ENCODE results near the gene POLE.

Gene POLE

GRCh38 chr12:132579744-132580143, 107.4 kb downstream of the POLE start:
- no peak overlapping the region for H3K4me3 ChIP-seq (ENCODE audit: low read length)
- H3K9ac ChIP-seq (ENCODE audit: low read length): no peak overlapping the region
- peaks cover 35% of the 10 kb centered on the region for H3K36me3 ChIP-seq (replicated peaks; ENCODE audit: low read depth, low read length)
- no peaks in the 10 kb centered on the region for H3K79me2 ChIP-seq (ENCODE audit: low read length)
- no peaks in the 10 kb centered on the region for H3K27me3 ChIP-seq (ENCODE audit: low read depth, low read length)
- peaks cover 18% of the 10 kb centered on the region for H3K4me1 ChIP-seq (ENCODE audit: low read length)
- no peaks in the 10 kb centered on the region for H3K9me3 ChIP-seq (ENCODE audit: insufficient read depth, low read length)
- no peak overlapping the region for H2AFZ ChIP-seq (ENCODE audit: low read depth, low read length)
- no peak overlapping the region for H3K27ac ChIP-seq (ENCODE audit: low read length)
- no peaks in the 10 kb centered on the region for H4K20me1 ChIP-seq (ENCODE audit: insufficient read depth, low read length)
- no peak overlapping the region for H3K4me2 ChIP-seq (ENCODE audit: low read length)
- TF ChIP-seq EZH2phosphoT487 (IDR thresholded peaks at IDR 0.05; ENCODE audit: low read depth): no peak
- TF ChIP-seq CTCF (IDR thresholded peaks at IDR 0.05; ENCODE audit: low read depth, low read length): no peak

DNA sequence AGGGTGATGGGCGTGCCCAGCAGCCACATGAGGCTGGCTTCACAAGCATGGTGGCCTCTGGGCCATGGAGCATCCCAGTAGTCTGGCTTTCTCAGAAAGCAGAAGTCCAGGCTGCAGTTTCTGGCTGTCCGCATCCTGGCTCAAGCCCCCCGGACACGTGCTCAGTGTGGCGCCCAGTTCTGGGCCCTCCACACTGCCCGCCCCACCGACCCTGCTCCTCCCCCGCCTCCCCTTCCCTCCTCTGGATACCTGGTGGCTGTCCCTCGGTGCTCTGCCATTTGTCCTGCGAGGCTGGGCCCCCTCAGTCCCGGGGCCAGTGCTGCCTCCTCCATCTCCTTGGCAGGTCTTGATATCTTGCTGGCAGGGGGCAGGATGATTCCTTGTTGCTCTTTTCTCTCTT, 108.3 kb downstream of the POLE start:
- H3K27ac ChIP-seq (ENCODE audit: low read length): no peak overlapping the region
- no peak overlapping the region for H3K4me3 ChIP-seq (ENCODE audit: low read length)
- H4K20me1 ChIP-seq (ENCODE audit: insufficient read depth, low read length): no peaks in the 10 kb centered on the region
- no peak overlapping the region for H3K4me2 ChIP-seq (ENCODE audit: low read length)
- no peaks in the 10 kb centered on the region for H3K9me3 ChIP-seq (ENCODE audit: insufficient read depth, low read length)
- TF ChIP-seq EZH2phosphoT487 (IDR thresholded peaks at IDR 0.05; ENCODE audit: low read depth): no peak
- TF ChIP-seq CTCF (IDR thresholded peaks at IDR 0.05; ENCODE audit: low read depth, low read length): no peak
- no peaks in the 10 kb centered on the region for H3K27me3 ChIP-seq (ENCODE audit: low read depth, low read length)
- H2AFZ ChIP-seq (ENCODE audit: low read depth, low read length): no peak overlapping the region
- H3K9ac ChIP-seq (ENCODE audit: low read length): no peak overlapping the region
- H3K79me2 ChIP-seq (ENCODE audit: low read length): no peaks in the 10 kb centered on the region
- H3K36me3 ChIP-seq (replicated peaks; ENCODE audit: low read depth, low read length): peaks cover 42% of the 10 kb centered on the region
- H3K4me1 ChIP-seq (ENCODE audit: low read length): peaks cover 18% of the 10 kb centered on the region

GRCh38 chr12:132578118-132578517, 109.0 kb downstream of the POLE start:
- Histone ChIP-seq H3K4me2 (ENCODE audit: low read length) (no peak overlapping the region), H3K79me2 (ENCODE audit: low read length) (no peaks in the 10 kb centered on the region), H3K27ac (ENCODE audit: low read length) (no peak overlapping the region), H2AFZ (ENCODE audit: low read depth, low read length) (no peak overlapping the region), H3K4me3 (ENCODE audit: low read length) (no peak overlapping the region), H3K27me3 (ENCODE audit: low read depth, low read length) (no peaks in the 10 kb centered on the region), H3K36me3 (replicated peaks; ENCODE audit: low read depth, low read length) (peaks cover 46% of the 10 kb centered on the region), H3K9ac (ENCODE audit: low read length) (no peak overlapping the region), H3K4me1 (ENCODE audit: low read length) (peaks cover 18% of the 10 kb centered on the region), H3K9me3 (ENCODE audit: insufficient read depth, low read length) (no peaks in the 10 kb centered on the region), H4K20me1 (ENCODE audit: insufficient read depth, low read length) (no peaks in the 10 kb centered on the region)
- TF ChIP-seq EZH2phosphoT487 (IDR thresholded peaks at IDR 0.05; ENCODE audit: low read depth) (no peak), CTCF (IDR thresholded peaks at IDR 0.05; ENCODE audit: low read depth, low read length) (no peak)

- Histone ChIP-seq H4K20me1 (ENCODE audit: insufficient read depth, low read length) (no peaks in the 10 kb centered on the region), H3K27me3 (ENCODE audit: low read depth, low read length) (no peaks in the 10 kb centered on the region), H3K36me3 (replicated peaks; ENCODE audit: low read depth, low read length) (peaks cover 43% of the 10 kb centered on the region), H2AFZ (ENCODE audit: low read depth, low read length) (no peak overlapping the region), H3K4me3 (ENCODE audit: low read length) (no peak overlapping the region), H3K4me2 (ENCODE audit: low read length) (no peak overlapping the region), H3K9ac (ENCODE audit: low read length) (no peak overlapping the region), H3K9me3 (ENCODE audit: insufficient read depth, low read length) (no peaks in the 10 kb centered on the region), H3K4me1 (ENCODE audit: low read length) (peaks cover 18% of the 10 kb centered on the region), H3K79me2 (ENCODE audit: low read length) (no peaks in the 10 kb centered on the region), H3K27ac (ENCODE audit: low read length) (0 out of 2 replicates have a peak overlapping the region, but pooled peaks have one; percentile 87)
- TF ChIP-seq EZH2phosphoT487 (IDR thresholded peaks at IDR 0.05; ENCODE audit: low read depth): no peak
- TF ChIP-seq CTCF (IDR thresholded peaks at IDR 0.05; ENCODE audit: low read depth, low read length): no peak
Observed at GRCh38 chr12:132577191-132577920, 109.8 kb downstream of the POLE start.
